ENCODE measurements around the gene KPTN. TPM values are rescaled to one million over a fixed set of nuclear protein-coding genes. Genes with fewer than 3 reads are reported as not detected.

KPTN gene
- total and polyA plus RNA-seq, 12 donors, result 2.9 to 121 (median 9.9) TPM

- Histone ChIP-seq H3K4me3 (no peak overlapping the region), H3K27ac (no peak overlapping the region), H3K27me3 (peaks cover 37% of the 10 kb centered on the region), H3K4me1 (replicated peaks in 1 of 2) (no peaks in the 10 kb centered on the region), H3K9me3 (replicated peaks in 1 of 3) (no peaks in the 10 kb centered on the region), H3K36me3 (replicated peaks in 1 of 2) (no peaks in the 10 kb centered on the region)
- no peak for DNase-seq
- TF ChIP-seq POLR2A (IDR thresholded peaks at IDR 0.05), result no peak
- TF ChIP-seq CTCF (IDR thresholded peaks at IDR 0.05), result no peak
- 17 to 46% (median 25%) methylated on average over 2 to 5 of the region's 5 CpGs for WGBS, 4 donors
- intact Hi-C loops (cut with DNase I), result loop anchor here (5.0 to 10.0 kb wide), 3 partner anchors 78 to 146 kb away; partner anchors contain the start of gene NAPA (in 1 of the 2)
Measured at GRCh38 chr19:47438793-47439220, 45.2 kb downstream of the KPTN start.

GRCh38 chr19:47437500-47437899 is 46.5 kb downstream of the KPTN start:
- TF ChIP-seq CTCF (IDR thresholded peaks at IDR 0.05) (no peak), POLR2A (IDR thresholded peaks at IDR 0.05) (no peak)
- 28 to 33% (median 31%) methylated on average over 9 to 12 of the region's 12 CpGs for WGBS, 4 donors

GRCh38 chr19:47436712-47437401 is 47.2 kb downstream of the KPTN start:
- 29 to 43% (median 35%) methylated on average over 11 to 17 of the region's 17 CpGs for WGBS, 4 donors

More at GRCh38 chr19:47437500-47437899, 46.5 kb downstream of the KPTN start:
- no peak overlapping the region for H3K27ac ChIP-seq
- DNase-seq, result no peak
- H3K4me1 ChIP-seq (replicated peaks in 1 of 2), result no peaks in the 10 kb centered on the region
- peaks cover 40% of the 10 kb centered on the region for H3K27me3 ChIP-seq
- no peaks in the 10 kb centered on the region for H3K9me3 ChIP-seq (replicated peaks in 1 of 3)
- intact Hi-C loops (cut with DNase I), result loop anchor here (2.0 to 10.0 kb wide), 4 partner anchors 80 to 261 kb away; partner anchors contain the start of gene NAPA (in 1 of the 2)
- no peaks in the 10 kb centered on the region for H3K36me3 ChIP-seq (replicated peaks in 1 of 2)
- no peak overlapping the region for H3K4me3 ChIP-seq

More at GRCh38 chr19:47436712-47437401, 47.2 kb downstream of the KPTN start:
- H3K27ac ChIP-seq, result no peak overlapping the region
- H3K4me1 ChIP-seq (replicated peaks in 1 of 2), result no peaks in the 10 kb centered on the region
- no peak overlapping the region for H3K4me3 ChIP-seq
- peak; percentile 68 to 94 (median 82) for DNase-seq
- peaks cover 40% of the 10 kb centered on the region for H3K27me3 ChIP-seq
- H3K36me3 ChIP-seq (replicated peaks in 1 of 2), result no peaks in the 10 kb centered on the region
- TF ChIP-seq CTCF (IDR thresholded peaks at IDR 0.05) (peak; percentile 78 to 97 (median 92)), POLR2A (IDR thresholded peaks at IDR 0.05) (no peak)
- no peaks in the 10 kb centered on the region for H3K9me3 ChIP-seq (replicated peaks in 1 of 3)
- intact Hi-C loops (cut with DNase I), result loop anchor here (2.0 to 10.0 kb wide), 4 partner anchors 80 to 262 kb away; partner anchors contain the start of gene NAPA (in 1 of the 2)
